Cardiac muscle cell (in vitro differentiated cells and primary cell): ENCODE measurements around the gene RIMS3. TPM values are rescaled to one million over a fixed set of nuclear protein-coding genes. Genes with fewer than 3 reads are reported as not detected.

Experiments
- DNase-seq, 2 donors: peaks; one replicate each; pipeline versions ENCODE4 v3.0.0 to v3.0.0-alpha.2; 2010 to 2017; ENCODE audit warnings: low read depth in 1 of 2, low spot score in 1 of 2
- H3K27ac ChIP-seq: fragments of 200-600 bp; sonication (generic); 2 replicates; pipeline ENCODE4 v1.5.1; 2016
- H3K27me3 ChIP-seq: fragments of 200-600 bp; sonication (generic); 2 replicates; pipeline ENCODE4 v1.6.0; 2016; ENCODE audit warnings: control low read depth
- H3K36me3 ChIP-seq: fragments of 200-600 bp; sonication (generic); 2 replicates; pipeline ENCODE4 v1.5.1; 2016; ENCODE audit warnings: control low read depth
- H3K4me1 ChIP-seq: fragments of 200-600 bp; sonication (generic); 2 replicates; pipeline ENCODE4 v1.8.1; 2017; ENCODE audit warnings: low read depth, mild to moderate bottlenecking, mixed run types
- H3K4me3 ChIP-seq: fragments of 200-600 bp; sonication (generic); 2 replicates; pipeline ENCODE4 v1.5.1; 2016; ENCODE audit warnings: mild to moderate bottlenecking
- H3K9me3 ChIP-seq: fragments of 200-600 bp; sonication (generic); 2 replicates; pipeline ENCODE4 v1.5.1; 2017; ENCODE audit warnings: low read depth, mild to moderate bottlenecking, control low read depth
- polyA plus RNA-seq: library from polyadenylated mRNA; unstranded; fragments of >200 nt; fragmentation: Nextera tagmentation; extraction: Ambion mirVana; gene quantifications from 2 replicates; pipeline ENCODE4 v1.2.1, GENCODE V29; 2016
- total RNA-seq: library from RNA; depleted of rRNA; stranded (reverse); fragments of >200 nt; gene quantifications from 2 replicates; pipeline ENCODE4 v1.2.3, GENCODE V29; 2016
- TF ChIP-seq, protein P1 (sequence below): IDR thresholded peaks from 2 replicates; pipeline ENCODE4 v1.5.1; 2012; ENCODE audit warnings: low read depth, mild to moderate bottlenecking, low read length

The RIMS3 gene
- total and polyA plus RNA-seq, 2 experiments from 2014 or later, result 29.7 to 39.3 TPM

- Histone ChIP-seq H3K36me3 (no peaks in the 10 kb centered on the region), H3K9me3 (no peaks in the 10 kb centered on the region), H3K4me1 (no peaks in the 10 kb centered on the region), H3K27ac (no peak overlapping the region), H3K27me3 (peaks cover 5% of the 10 kb centered on the region), H3K4me3 (no peak overlapping the region)
- TF ChIP-seq, protein P1, sequence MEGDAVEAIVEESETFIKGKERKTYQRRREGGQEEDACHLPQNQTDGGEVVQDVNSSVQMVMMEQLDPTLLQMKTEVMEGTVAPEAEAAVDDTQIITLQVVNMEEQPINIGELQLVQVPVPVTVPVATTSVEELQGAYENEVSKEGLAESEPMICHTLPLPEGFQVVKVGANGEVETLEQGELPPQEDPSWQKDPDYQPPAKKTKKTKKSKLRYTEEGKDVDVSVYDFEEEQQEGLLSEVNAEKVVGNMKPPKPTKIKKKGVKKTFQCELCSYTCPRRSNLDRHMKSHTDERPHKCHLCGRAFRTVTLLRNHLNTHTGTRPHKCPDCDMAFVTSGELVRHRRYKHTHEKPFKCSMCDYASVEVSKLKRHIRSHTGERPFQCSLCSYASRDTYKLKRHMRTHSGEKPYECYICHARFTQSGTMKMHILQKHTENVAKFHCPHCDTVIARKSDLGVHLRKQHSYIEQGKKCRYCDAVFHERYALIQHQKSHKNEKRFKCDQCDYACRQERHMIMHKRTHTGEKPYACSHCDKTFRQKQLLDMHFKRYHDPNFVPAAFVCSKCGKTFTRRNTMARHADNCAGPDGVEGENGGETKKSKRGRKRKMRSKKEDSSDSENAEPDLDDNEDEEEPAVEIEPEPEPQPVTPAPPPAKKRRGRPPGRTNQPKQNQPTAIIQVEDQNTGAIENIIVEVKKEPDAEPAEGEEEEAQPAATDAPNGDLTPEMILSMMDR, result no peak
- no peak for DNase-seq
Measured at GRCh38 chr1:40606194-40606593, 59.3 kb downstream of the RIMS3 start.

- Histone ChIP-seq H3K9me3 (no peaks in the 10 kb centered on the region), H3K27me3 (peaks cover 15% of the 10 kb centered on the region), H3K36me3 (no peaks in the 10 kb centered on the region), H3K4me3 (no peak overlapping the region), H3K4me1 (no peaks in the 10 kb centered on the region), H3K27ac (no peak overlapping the region)
- no peak for DNase-seq
- TF ChIP-seq, protein P1, result no peak
Measured at GRCh38 chr1:40599926-40600325, 65.6 kb downstream of the RIMS3 start.

DNA sequence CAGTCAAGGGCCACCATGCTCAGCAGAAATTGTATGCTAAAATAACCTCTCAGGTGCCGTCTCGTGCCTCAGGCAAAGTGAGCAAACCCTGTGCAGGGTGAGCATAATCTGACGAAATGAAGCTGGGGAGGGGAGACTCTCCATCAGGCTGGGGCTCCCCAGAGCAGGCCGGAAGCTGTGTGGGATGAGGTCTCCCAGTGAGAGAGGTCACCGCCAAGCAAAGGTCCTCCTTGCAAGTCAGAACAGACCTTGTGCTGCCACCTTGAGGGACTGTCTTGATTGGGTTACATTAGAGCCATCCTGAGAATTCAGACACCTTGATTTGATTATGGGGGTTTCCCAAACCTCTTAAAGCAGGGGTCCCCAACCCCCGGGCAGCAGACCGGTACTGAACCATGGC is 69.9 kb downstream of the RIMS3 start:
- Histone ChIP-seq H3K4me3 (no peak overlapping the region), H3K36me3 (no peaks in the 10 kb centered on the region), H3K27ac (no peak overlapping the region), H3K27me3 (peaks cover 39% of the 10 kb centered on the region), H3K4me1 (peaks cover 4% of the 10 kb centered on the region), H3K9me3 (no peaks in the 10 kb centered on the region)
- TF ChIP-seq, protein P1, result no peak
- DNase-seq, result no peak

GRCh38 chr1:40594187-40594531 is 71.3 kb downstream of the RIMS3 start:
- no peak for DNase-seq
- H3K4me1 ChIP-seq, result peaks cover 4% of the 10 kb centered on the region
- peaks cover 45% of the 10 kb centered on the region for H3K27me3 ChIP-seq
- no peaks in the 10 kb centered on the region for H3K36me3 ChIP-seq
- no peak overlapping the region for H3K4me3 ChIP-seq
- TF ChIP-seq, protein P1, result no peak
- no peak overlapping the region for H3K27ac ChIP-seq
- no peaks in the 10 kb centered on the region for H3K9me3 ChIP-seq

DNA sequence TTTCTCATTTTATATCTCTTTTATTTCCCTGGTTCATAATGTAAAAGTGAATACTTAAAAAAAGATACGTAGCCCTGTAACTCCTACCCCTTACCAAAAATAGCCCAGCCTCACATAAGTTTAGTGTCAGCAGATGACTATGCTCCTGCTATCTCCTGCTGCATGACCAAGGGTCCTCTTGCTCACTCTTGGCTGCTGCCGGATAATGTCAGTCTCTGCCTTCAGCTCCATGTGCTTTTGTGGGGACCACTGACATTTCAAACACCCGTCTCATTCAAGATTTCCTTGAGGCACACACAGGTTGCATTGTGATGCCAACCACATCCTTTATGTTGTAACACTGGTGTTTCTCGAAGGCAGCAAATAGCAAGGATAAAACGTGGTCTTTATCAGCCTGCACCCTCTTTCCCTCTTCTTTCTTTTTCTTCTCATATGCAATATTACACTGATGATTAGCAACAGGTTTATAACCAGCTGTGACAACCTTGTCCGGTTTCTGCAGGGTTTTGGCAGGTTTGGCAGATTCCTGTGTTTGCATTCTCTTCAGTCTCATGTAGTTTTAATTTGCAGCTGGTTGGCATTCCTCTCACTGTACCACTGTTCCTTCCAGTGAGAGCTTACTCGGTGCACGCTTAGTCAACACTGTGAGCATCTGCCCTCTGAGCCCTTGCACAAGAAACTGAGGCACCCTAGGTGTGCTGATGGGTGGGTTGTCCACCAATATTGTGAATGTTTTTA is 71.9 kb downstream of the RIMS3 start:
- peaks cover 51% of the 10 kb centered on the region for H3K27me3 ChIP-seq
- H3K9me3 ChIP-seq, result no peaks in the 10 kb centered on the region
- no peaks in the 10 kb centered on the region for H3K36me3 ChIP-seq
- TF ChIP-seq, protein P1, result no peak
- no peak overlapping the region for H3K27ac ChIP-seq
- H3K4me1 ChIP-seq, result peaks cover 4% of the 10 kb centered on the region
- DNase-seq, result peak in 1 of 2 donors; percentile 14
- H3K4me3 ChIP-seq, result no peak overlapping the region
